ENCODE data around the gene OR5L2.
"Not testable (repeated sequence)": the region's sequence is repeated elsewhere in the genome, so short reads cannot be mapped to it uniquely, and the experiment has no call there.

DNA sequence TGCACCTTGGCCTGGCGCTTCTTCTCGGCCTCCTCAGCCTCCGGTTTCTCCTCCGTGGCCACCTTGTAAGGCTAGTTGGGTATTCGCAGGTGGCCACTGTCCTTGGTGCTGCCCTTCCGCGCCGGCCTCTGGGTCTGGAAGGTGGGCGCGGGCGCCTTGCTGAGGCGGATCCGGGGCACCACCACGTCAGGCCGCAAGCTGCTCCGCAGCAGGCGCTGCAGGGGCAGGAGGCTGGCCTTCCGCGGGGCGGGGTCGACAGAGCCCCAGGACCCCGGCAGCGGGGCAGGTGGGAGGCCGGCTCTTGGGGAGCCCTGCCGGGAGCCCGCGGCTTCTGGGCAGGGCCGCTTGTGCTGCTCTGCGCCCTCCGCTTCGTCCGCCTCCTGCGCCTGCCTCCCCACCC is 45.7 kb downstream of the OR5L2 start:
- TF ChIP-seq, protein P1, sequence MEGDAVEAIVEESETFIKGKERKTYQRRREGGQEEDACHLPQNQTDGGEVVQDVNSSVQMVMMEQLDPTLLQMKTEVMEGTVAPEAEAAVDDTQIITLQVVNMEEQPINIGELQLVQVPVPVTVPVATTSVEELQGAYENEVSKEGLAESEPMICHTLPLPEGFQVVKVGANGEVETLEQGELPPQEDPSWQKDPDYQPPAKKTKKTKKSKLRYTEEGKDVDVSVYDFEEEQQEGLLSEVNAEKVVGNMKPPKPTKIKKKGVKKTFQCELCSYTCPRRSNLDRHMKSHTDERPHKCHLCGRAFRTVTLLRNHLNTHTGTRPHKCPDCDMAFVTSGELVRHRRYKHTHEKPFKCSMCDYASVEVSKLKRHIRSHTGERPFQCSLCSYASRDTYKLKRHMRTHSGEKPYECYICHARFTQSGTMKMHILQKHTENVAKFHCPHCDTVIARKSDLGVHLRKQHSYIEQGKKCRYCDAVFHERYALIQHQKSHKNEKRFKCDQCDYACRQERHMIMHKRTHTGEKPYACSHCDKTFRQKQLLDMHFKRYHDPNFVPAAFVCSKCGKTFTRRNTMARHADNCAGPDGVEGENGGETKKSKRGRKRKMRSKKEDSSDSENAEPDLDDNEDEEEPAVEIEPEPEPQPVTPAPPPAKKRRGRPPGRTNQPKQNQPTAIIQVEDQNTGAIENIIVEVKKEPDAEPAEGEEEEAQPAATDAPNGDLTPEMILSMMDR (IDR thresholded peaks at IDR 0.05), result not testable (repeated sequence)
- TF ChIP-seq POLR2AphosphoS5 (IDR thresholded peaks at IDR 0.05; ENCODE audit: insufficient read depth in 1 of 2, low read depth in 1 of 2), result not testable (repeated sequence)

All from vagina (tissue), 2 donors.